ENCODE results near the gene OBP2B.

GRCh38 chr9:133180953-133181352 lies 28.1 kb downstream of the OBP2B start:
- TF ChIP-seq CTCF (IDR thresholded peaks at IDR 0.05) (no peak), POLR2A (IDR thresholded peaks at IDR 0.05) (no peak), POLR2AphosphoS5 (IDR thresholded peaks at IDR 0.05) (no peak), EP300 (IDR thresholded peaks at IDR 0.05) (no peak)

Measured in sigmoid colon (tissue), 4 donors.